Choroid plexus epithelial cell (primary cell): Measurements from ENCODE around the gene IRS1.

Source experiments
- DNase-seq: peaks from one replicate; pipeline ENCODE4 v3.0.0-alpha.2; 2010; ENCODE audit warnings: low read depth
- H3K4me3 ChIP-seq: 2 replicates; pipeline ENCODE4 v1.5.1; 2011; ENCODE audit warnings: low read depth, mild to moderate bottlenecking, control low read depth, low read length, moderate library complexity
- TF ChIP-seq, protein P1 (sequence below): conservative IDR thresholded peaks from 2 replicates; pipeline ENCODE4 v1.5.1; 2011; ENCODE audit warnings: low read depth, mild to moderate bottlenecking, control low read depth, inconsistent platforms, low read length, moderate library complexity

The IRS1 gene

DNA sequence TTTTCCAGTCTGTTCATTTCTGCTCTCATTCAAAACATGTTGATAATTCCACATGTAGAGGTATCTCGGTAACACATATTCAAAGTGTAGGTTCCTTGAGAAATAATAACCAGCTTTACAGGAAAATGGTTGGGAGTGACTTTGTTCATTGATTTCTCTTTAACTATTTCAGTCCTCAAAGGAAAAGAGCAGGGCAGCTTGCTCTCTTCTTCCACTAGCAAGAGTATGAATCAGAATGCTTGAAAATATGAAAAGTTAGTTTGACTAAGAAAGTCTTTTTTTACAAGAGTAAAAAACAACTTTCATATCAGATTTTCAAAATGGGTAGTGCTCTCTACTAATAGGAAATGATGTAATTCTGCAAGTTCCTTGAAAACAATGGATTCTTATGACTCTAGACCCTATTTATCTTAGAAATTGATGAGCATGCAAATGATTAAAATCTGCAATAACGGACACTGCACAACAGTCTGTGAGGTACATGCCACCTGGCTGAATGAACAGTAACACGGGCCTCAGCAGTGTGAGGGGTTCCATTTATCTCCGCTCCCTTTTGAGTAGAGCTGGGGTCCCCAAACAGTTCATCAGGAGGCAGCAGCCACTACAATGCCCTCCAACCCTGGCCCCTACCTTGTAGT lies 65.6 kb downstream of the IRS1 start:
- no peak overlapping the region for H3K4me3 ChIP-seq
- TF ChIP-seq, protein P1, sequence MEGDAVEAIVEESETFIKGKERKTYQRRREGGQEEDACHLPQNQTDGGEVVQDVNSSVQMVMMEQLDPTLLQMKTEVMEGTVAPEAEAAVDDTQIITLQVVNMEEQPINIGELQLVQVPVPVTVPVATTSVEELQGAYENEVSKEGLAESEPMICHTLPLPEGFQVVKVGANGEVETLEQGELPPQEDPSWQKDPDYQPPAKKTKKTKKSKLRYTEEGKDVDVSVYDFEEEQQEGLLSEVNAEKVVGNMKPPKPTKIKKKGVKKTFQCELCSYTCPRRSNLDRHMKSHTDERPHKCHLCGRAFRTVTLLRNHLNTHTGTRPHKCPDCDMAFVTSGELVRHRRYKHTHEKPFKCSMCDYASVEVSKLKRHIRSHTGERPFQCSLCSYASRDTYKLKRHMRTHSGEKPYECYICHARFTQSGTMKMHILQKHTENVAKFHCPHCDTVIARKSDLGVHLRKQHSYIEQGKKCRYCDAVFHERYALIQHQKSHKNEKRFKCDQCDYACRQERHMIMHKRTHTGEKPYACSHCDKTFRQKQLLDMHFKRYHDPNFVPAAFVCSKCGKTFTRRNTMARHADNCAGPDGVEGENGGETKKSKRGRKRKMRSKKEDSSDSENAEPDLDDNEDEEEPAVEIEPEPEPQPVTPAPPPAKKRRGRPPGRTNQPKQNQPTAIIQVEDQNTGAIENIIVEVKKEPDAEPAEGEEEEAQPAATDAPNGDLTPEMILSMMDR: no peak
- DNase-seq: no peak

DNA sequence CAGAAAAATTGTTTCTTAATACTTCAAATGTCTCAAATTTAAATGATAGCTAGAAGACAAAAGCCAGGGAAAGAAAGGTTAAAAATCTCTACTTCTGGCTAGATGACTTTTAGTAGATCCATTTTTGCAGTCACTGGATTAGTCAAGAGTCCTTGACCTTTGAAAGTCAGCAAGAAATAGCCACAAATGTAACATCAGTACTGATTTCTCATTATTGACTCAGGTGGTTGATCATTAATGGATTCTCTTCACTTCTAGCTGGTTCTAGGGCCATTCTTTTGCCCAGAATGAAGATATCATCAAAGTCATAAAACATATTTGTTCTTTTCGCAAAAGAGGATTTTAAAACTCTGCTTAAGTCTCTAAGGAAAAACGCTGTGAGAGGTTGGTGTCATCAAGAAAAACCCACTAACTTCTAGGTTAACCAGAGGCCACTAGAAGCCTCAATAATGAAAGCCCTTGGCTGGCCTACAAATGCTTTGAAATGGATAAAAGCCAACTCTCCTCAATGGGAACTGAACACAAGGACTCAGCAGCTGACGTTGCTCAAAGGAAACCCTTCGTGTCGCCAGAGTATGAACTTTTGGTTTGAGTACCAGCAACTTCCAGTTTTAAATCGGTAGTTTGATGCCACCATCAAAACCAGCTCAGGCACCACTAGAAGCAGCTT lies 66.3 kb downstream of the IRS1 start:
- H3K4me3 ChIP-seq: no peak overlapping the region
- TF ChIP-seq, protein P1: no peak
- DNase-seq: no peak

DNA sequence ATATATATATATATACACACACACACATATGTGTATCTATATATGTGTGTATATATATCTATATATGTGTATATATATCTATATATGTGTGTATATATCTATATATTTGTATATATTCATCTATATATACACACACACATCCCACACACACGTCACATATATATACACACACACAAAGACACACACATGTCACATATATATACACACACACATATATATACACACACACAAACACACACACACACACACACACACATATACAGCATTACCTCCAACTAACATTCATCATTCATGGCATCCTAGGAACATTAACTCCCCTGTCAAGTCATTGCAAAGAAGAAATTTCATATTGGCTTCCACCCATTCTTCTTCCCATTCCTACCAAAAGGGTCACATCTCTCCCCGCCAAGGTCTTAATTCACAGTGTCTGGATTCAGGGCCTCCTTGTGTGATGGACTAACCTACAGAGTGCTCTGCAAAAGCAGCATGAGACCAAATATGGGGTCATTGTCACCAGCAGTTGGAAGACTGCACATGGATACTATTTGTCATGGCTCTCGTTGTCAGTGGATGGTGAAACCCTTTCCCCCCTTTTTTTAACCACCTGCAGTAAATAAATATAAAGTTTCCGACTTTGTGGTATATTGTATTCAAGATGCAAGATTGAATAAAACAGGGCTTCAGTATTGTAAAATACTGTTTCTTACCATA lies 67.0 kb downstream of the IRS1 start:
- no peak for DNase-seq
- TF ChIP-seq, protein P1: no peak
- H3K4me3 ChIP-seq: no peak overlapping the region

DNA sequence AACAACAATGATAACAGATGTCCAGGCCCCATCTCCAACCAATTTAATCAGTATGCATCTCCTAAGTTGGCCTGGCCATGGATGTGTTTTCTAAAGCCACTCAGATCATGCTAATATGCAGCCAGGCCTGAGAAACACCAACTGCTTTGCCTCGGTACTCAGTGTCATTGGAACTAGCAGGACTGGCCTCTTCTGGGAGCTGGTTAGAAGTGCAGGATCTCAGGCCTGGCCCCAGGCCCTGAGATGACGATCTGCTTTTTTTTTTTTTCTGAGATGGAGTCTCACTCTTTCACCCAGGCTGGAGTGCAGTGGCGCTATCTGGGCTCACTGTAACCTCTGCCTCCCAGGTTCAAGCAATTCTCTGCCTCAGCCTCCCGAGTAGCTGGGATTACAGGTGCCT lies 69.1 kb downstream of the IRS1 start:
- TF ChIP-seq, protein P1: peak; percentile 36
- peak; percentile 53 for DNase-seq
- H3K4me3 ChIP-seq: no peak overlapping the region

DNA sequence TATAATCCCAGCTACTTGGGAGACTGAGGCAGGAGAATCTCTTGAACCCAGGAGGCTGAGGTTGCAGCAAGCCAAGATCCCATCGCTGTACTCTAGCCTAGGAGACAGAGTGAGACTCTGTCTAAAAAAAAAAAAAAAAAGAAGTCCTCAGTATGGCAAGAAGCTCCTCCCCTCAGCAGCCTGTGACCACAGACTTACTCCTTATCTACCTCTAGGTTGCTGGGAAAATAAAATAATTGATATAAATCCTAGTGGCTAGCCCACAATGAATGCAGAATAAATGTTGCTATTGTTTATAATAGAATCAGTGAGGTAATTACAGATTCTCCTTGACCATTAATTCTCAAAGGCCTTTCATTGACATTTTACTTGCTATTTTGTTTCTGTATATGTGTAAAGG lies 70.6 kb downstream of the IRS1 start:
- no peak overlapping the region for H3K4me3 ChIP-seq

DNA sequence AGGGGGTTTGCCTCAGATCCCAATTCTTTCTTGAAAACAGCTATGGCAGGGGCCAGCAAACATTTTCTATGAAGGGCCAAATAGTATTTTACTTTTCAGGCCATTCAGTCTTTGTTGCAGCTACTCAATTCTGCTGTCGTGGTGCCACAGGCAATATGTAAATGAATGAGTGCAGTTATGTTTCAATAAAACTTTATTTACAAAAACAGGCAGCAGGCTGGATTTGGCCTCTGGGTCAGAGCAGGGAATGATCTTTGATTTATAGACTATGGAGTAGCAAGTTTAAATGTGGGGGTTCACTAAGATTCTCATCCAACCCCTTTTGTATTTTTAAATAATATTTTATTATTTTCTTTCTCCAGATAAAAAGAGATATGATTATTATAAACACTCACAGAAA lies 72.4 kb downstream of the IRS1 start:
- no peak overlapping the region for H3K4me3 ChIP-seq
- TF ChIP-seq, protein P1: no peak
- no peak for DNase-seq

More for the DNA sequence above, 70.6 kb downstream of the IRS1 start:
- peak; percentile 33 for DNase-seq
- TF ChIP-seq, protein P1: no peak
